Activated CD4-positive, alpha-beta memory T cell treated with anti-CD3 and anti-CD28 coated beads for 36 hours (primary cell): ENCODE measurements around the gene CNPY2. TPM values are rescaled to one million over a fixed set of nuclear protein-coding genes. Genes with fewer than 3 reads are reported as not detected.
"Not testable (repeated sequence)": the region's sequence is repeated elsewhere in the genome, so short reads cannot be mapped to it uniquely, and the experiment has no call there.

Experiments used
- CTCF ChIA-PET: fragments of 350-600 bp; sonication (Branson Sonifier 250); formaldehyde crosslinking; loops from one replicate; lab custom pipeline; 2021; ENCODE audit warnings: antibody characterized with exemption, inconsistent platforms; lab: Charles Lee
- POLR2A ChIA-PET: fragments of 350-600 bp; sonication (Branson Sonifier 250); formaldehyde crosslinking; loops from one replicate; lab custom pipeline; 2021; ENCODE audit warnings: antibody characterized with exemption; lab: Charles Lee
- DNase-seq: peaks from one replicate; pipeline ENCODE4 v3.0.0-alpha.2; 2020
- H3K27ac Mint-ChIP-seq: one replicate; pipeline ENCODE4 v1.8.0; 2021; ENCODE audit warnings: mixed read lengths
- H3K27me3 Mint-ChIP-seq: one replicate; pipeline ENCODE4 v1.8.0; 2021; ENCODE audit warnings: mixed read lengths
- H3K36me3 Mint-ChIP-seq: one replicate; pipeline ENCODE4 v1.8.0; 2021; ENCODE audit warnings: mixed read lengths
- H3K4me1 Mint-ChIP-seq: one replicate; pipeline ENCODE4 v1.8.0; 2021; ENCODE audit warnings: low read depth, mixed read lengths
- H3K4me3 Mint-ChIP-seq: one replicate; pipeline ENCODE4 v1.8.0; 2021; ENCODE audit warnings: mild to moderate bottlenecking, mixed read lengths
- H3K9me3 Mint-ChIP-seq: one replicate; pipeline ENCODE4 v1.8.0; 2021; ENCODE audit warnings: mixed read lengths
- intact Hi-C: fragments of 100-400 bp; cut with micrococcal nuclease; formaldehyde crosslinking; loops from one replicate; pipeline ENCODE4 v1.15.1; 2023
- total RNA-seq, 2 experiments: library from RNA; stranded (reverse); gene quantifications; one replicate each; pipeline ENCODE4 v1.2.3, GENCODE V29; 2021

The CNPY2 gene
- 10 to 100 TPM; 74.7 to 91.6 TPM for total RNA-seq

DNA sequence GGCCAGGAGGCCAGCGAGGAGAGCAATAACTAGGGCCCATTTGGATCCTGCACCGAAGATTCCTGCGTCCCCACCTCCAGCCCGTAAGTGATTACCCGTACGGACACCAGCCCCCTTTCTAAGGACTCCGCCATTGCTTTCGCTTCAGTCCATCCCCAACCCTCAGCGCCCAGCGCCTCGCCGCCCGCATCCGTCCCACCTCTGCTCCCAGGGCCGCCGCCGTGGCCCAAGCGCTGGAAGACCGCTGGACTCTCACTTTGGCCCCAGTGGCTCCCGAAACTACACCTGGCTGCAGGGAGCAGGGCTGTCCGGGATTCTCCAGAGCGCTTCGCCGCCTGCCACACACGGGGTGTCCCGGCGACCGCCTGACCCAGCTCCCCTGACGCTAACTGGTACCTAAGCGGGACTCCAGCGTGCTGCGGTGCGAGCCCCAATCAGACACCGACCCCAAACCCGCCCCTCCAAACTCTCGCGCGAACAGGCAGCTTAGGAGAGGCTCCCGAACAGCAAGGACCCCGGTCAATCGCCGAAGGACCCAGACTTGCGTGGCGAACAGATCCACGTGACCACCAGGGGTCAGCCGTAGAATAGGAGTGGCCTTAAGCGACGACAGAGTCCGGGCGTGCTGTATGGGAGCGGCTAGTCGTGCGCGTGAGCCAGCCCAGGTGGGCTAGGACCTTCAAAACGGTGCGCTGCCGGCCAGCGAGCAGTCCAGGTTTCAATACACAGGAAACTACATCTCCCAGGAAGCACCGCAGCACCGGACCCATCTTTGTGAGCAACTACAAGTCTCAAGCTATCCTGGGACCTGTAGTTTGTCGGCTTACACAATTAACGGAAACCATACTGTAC lies at the start of gene CNPY2:
TSS of gene CNPY2 (minus strand) at position 367 of the 852 bp plus-strand sequence. CDS start 771 bp downstream, outside the sequence.
- Mint-ChIP-seq H3K27ac (peak within 1 kb of the TSS; percentile 97), H3K9me3 (no peaks in the 10 kb centered on the region), H3K36me3 (peaks cover 16% of the 10 kb centered on the region), H3K27me3 (no peaks in the 10 kb centered on the region), H3K4me3 (peak within 1 kb of the TSS; percentile 98), H3K4me1 (peaks cover 16% of the 10 kb centered on the region)
- CTCF ChIA-PET: interaction anchor here (1.0 to 4.8 kb wide), 13 partner anchors 9 to 198 kb away, joined by 3 to 32 read pairs (median 6); partner anchors contain the start of genes ANKRD52, COQ10A, PAN2 and STAT2
- POLR2A ChIA-PET: interaction anchor here (0.8 to 3.1 kb wide), 14 partner anchors 9 to 212 kb away, joined by 3 to 15 read pairs (median 4); partner anchors contain the start of genes COQ10A, IL23A, PA2G4 and PAN2
- peak; percentile 95 for DNase-seq
- intact Hi-C loops: loop anchor here (1.0 to 5.0 kb wide), 8 partner anchors 16 to 316 kb away; partner anchors contain the start of genes BAZ2A, CS, IL23A and RPL41

GRCh38 chr12:56362130-56363059 lies 46.6 kb upstream of the CNPY2 start, which contains the start of gene APOF:
TSS of gene APOF (minus strand) at chr12:56362857. CDS start at chr12:56362745, 112 bp downstream.
- Mint-ChIP-seq H3K36me3 (peaks cover 4% of the 10 kb centered on the region), H3K9me3 (no peaks in the 10 kb centered on the region), H3K4me1 (peaks cover 16% of the 10 kb centered on the region), H3K4me3 (peak within 1 kb of the TSS; percentile 89), H3K27ac (no peak within 1 kb of the TSS), H3K27me3 (no peaks in the 10 kb centered on the region)
- DNase-seq: no peak
- ChIA-PET CTCF (interaction anchor here (0.7 to 1.3 kb wide), 2 partner anchors 11 to 48 kb away, joined by 3 read pairs; no protein-coding TSS in a partner anchor), POLR2A (interaction anchor here (1.2 to 5.3 kb wide), 2 partner anchors 24 to 258 kb away, joined by 3 to 58 read pairs; partner anchors contain the start of genes IL23A and PA2G4)
- intact Hi-C loops: loop anchor here (5.0 kb wide), 1 partner anchor 275 kb away; no protein-coding TSS in a partner anchor

- no peak for DNase-seq
- peak overlapping the region; percentile 30 for H3K27ac Mint-ChIP-seq
- intact Hi-C loops: loop anchor here (2.0 to 5.0 kb wide), 3 partner anchors 61 to 276 kb away; partner anchors contain the start of genes ANKRD52 and CS
- peaks cover 4% of the 10 kb centered on the region for H3K36me3 Mint-ChIP-seq
- H3K4me3 Mint-ChIP-seq: peak overlapping the region; percentile 89
- H3K9me3 Mint-ChIP-seq: no peaks in the 10 kb centered on the region
- POLR2A ChIA-PET: interaction anchor here (0.5 to 5.3 kb wide), 5 partner anchors 10 to 258 kb away, joined by 3 to 58 read pairs (median 5); partner anchors contain the start of genes CNPY2, IL23A, PA2G4 and TIMELESS
- CTCF ChIA-PET: interaction anchor here (0.7 to 1.4 kb wide), 4 partner anchors 12 to 172 kb away, joined by 3 read pairs; no protein-coding TSS in a partner anchor
- no peaks in the 10 kb centered on the region for H3K27me3 Mint-ChIP-seq
- H3K4me1 Mint-ChIP-seq: peaks cover 16% of the 10 kb centered on the region
These were observed 45.8 kb upstream of the CNPY2 start for GRCh38 chr12:56361487-56362129.

- POLR2A ChIA-PET: interaction anchor here (0.6 to 5.3 kb wide), 13 partner anchors 9 to 727 kb away, joined by 3 to 58 read pairs (median 6); partner anchors contain the start of genes ANKRD52, CNPY2, IL23A and PA2G4
- DNase-seq: peak; percentile 100
- intact Hi-C loops: loop anchor here (1.0 to 5.0 kb wide), 10 partner anchors 22 to 277 kb away; partner anchors contain the start of genes ANKRD52, CS, IL23A and NABP2
- Mint-ChIP-seq H3K4me1 (peaks cover 19% of the 10 kb centered on the region), H3K27ac (peak within 1 kb of the TSS; percentile 94), H3K27me3 (no peaks in the 10 kb centered on the region), H3K9me3 (no peaks in the 10 kb centered on the region), H3K4me3 (peak within 1 kb of the TSS; percentile 89), H3K36me3 (peaks cover 12% of the 10 kb centered on the region)
- CTCF ChIA-PET: interaction anchor here (0.6 to 2.2 kb wide), 18 partner anchors 10 to 277 kb away, joined by 3 to 22 read pairs (median 4); partner anchors contain the start of genes CNPY2, IL23A, PAN2 and SMARCC2
These were observed 44.3 kb upstream of the CNPY2 start, which contains the start of gene STAT2 for GRCh38 chr12:56359851-56360767. TSS of gene STAT2 (minus strand) at chr12:56360107. CDS start at chr12:56356571, 3,536 bp downstream.

- intact Hi-C loops: no loop called here
- H3K4me3 Mint-ChIP-seq: peak overlapping the region; percentile 89
- H3K9me3 Mint-ChIP-seq: no peaks in the 10 kb centered on the region
- peak overlapping the region; percentile 94 for H3K27ac Mint-ChIP-seq
- peaks cover 19% of the 10 kb centered on the region for H3K4me1 Mint-ChIP-seq
- no peaks in the 10 kb centered on the region for H3K27me3 Mint-ChIP-seq
- ChIA-PET POLR2A (interaction anchor here (0.8 to 5.3 kb wide), 8 partner anchors 8 to 255 kb away, joined by 3 to 58 read pairs (median 10); partner anchors contain the start of genes IL23A, PA2G4, PAN2 and SPRYD4), CTCF (interaction anchor here (1.0 to 2.4 kb wide), 15 partner anchors 9 to 241 kb away, joined by 3 to 22 read pairs (median 5); partner anchors contain the start of genes CNPY2, IL23A, SMARCC2 and TIMELESS)
- DNase-seq: peak; percentile 38
- peaks cover 19% of the 10 kb centered on the region for H3K36me3 Mint-ChIP-seq
These were observed 43.2 kb upstream of the CNPY2 start for GRCh38 chr12:56358836-56359532.

DNA sequence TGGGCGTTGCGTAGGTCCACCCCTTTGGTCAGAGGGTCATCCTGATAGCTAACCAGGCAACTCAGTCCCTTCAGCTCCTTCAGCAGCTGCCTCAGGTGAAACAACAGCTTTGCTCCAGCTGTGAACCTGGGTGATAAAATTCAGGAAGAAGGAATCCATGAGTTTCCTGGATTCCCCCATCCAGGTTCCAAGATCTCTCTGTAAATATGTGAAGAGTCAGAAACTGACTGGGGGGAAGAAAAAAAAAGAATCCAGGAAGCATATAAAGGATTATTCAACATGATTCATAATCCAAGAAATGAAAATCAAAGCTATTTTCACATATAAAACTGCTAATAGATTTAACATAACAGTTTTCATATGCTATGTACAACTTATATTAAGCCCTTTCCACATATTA lies 35.5 kb upstream of the CNPY2 start:
- H3K36me3 Mint-ChIP-seq: peaks cover 50% of the 10 kb centered on the region
- ChIA-PET CTCF (no interaction called here), POLR2A (interaction anchor here (0.6 to 1.0 kb wide), 3 partner anchors 8 to 141 kb away, joined by 3 to 4 read pairs (median 3); partner anchors contain the start of gene STAT2)
- no peak for DNase-seq
- intact Hi-C loops: no loop called here
- H3K9me3 Mint-ChIP-seq: no peaks in the 10 kb centered on the region
- H3K27ac Mint-ChIP-seq: no peak overlapping the region
- no peaks in the 10 kb centered on the region for H3K27me3 Mint-ChIP-seq
- H3K4me3 Mint-ChIP-seq: no peak overlapping the region
- H3K4me1 Mint-ChIP-seq: peaks cover 3% of the 10 kb centered on the region

- no peak overlapping the region for H3K4me3 Mint-ChIP-seq
- no peak for DNase-seq
- H3K9me3 Mint-ChIP-seq: no peaks in the 10 kb centered on the region
- H3K36me3 Mint-ChIP-seq: peaks cover 50% of the 10 kb centered on the region
- H3K27ac Mint-ChIP-seq: no peak overlapping the region
- no peaks in the 10 kb centered on the region for H3K27me3 Mint-ChIP-seq
- POLR2A ChIA-PET: interaction anchor here (1.0 kb wide), 1 partner anchor 9 kb away, joined by 4 read pairs; the partner anchor contains the start of gene STAT2
- intact Hi-C loops: no loop called here
- CTCF ChIA-PET: interaction anchor here (0.7 to 2.0 kb wide), 2 partner anchors 8 to 12 kb away, joined by 3 to 8 read pairs; partner anchors contain the start of genes IL23A and STAT2
- H3K4me1 Mint-ChIP-seq: no peaks in the 10 kb centered on the region
These were observed 34.9 kb upstream of the CNPY2 start for GRCh38 chr12:56350662-56351061.

- H3K4me3 Mint-ChIP-seq: no peak overlapping the region
These were observed 33.0 kb upstream of the CNPY2 start for GRCh38 chr12:56348776-56349175.

DNA sequence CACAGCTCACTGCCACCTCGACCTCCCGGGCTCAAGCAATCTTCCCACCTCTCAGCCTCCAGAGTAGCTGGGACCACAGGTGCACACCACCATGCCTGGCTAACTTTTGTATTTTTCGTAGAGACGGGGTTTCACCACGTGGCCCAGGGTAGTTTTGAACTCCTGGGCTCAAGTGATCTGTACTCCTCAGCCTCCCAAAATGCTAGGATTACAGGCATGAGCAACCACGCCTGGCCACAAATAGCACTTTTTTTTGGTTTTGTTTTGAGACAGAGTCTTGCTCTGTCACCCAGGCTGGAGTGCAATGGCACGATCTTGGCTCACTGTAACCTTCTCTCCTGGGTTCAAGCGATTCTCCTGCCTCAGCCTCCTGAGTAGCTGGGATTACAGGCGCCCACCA lies 31.5 kb upstream of the CNPY2 start:
- H3K9me3 Mint-ChIP-seq, POLR2A ChIA-PET, H3K27me3 Mint-ChIP-seq, intact Hi-C loops, H3K4me3 Mint-ChIP-seq, H3K27ac Mint-ChIP-seq, H3K4me1 Mint-ChIP-seq, DNase-seq: not testable (repeated sequence)
- H3K36me3 Mint-ChIP-seq: peaks cover 54% of the 10 kb centered on the region
- CTCF ChIA-PET: interaction anchor here (0.6 to 2.0 kb wide), 5 partner anchors 11 to 102 kb away, joined by 3 to 7 read pairs (median 3); partner anchors contain the start of genes STAT2 and TIMELESS

More at GRCh38 chr12:56348776-56349175, 33.0 kb upstream of the CNPY2 start:
- H3K9me3 Mint-ChIP-seq: no peaks in the 10 kb centered on the region
- H3K4me1 Mint-ChIP-seq: no peaks in the 10 kb centered on the region
- peaks cover 46% of the 10 kb centered on the region for H3K36me3 Mint-ChIP-seq
- no peaks in the 10 kb centered on the region for H3K27me3 Mint-ChIP-seq
- no peak for DNase-seq
- ChIA-PET CTCF (interaction anchor here (0.9 to 2.0 kb wide), 2 partner anchors 10 to 115 kb away, joined by 3 to 8 read pairs; partner anchors contain the start of gene STAT2), POLR2A (interaction anchor here (0.7 to 0.9 kb wide), 2 partner anchors 9 to 10 kb away, joined by 3 read pairs; partner anchors contain the start of gene IL23A)
- intact Hi-C loops: no loop called here
- H3K27ac Mint-ChIP-seq: no peak overlapping the region
